H1 (cell line): ENCODE results near the gene PCED1B. TPM values are rescaled to one million over a fixed set of nuclear protein-coding genes. Genes with fewer than 3 reads are reported as not detected.

Source experiments
- CTCF ChIA-PET: fragments of 300-600 bp; sonication (Branson Sonifier 250); formaldehyde crosslinking; loops from one replicate; lab custom pipeline; 2021; ENCODE audit not compliant: partially characterized antibody; lab: Charles Lee
- POLR2A ChIA-PET: fragments of 300-600 bp; sonication (Branson Sonifier 250); formaldehyde crosslinking; loops from one replicate; lab custom pipeline; 2021; ENCODE audit warnings: inconsistent platforms; ENCODE audit not compliant: partially characterized antibody; lab: Charles Lee
- DNase-seq, 2 experiments: peaks; one replicate each; pipeline versions ENCODE4 v3.0.0 to v3.0.0-alpha.2; 2010 to 2022; ENCODE audit warnings: low spot score in 2 of 2, low read depth in 1 of 2, mixed read lengths in 1 of 2
- FAIRE-seq: peaks from 2 replicates; lab custom pipeline; 2011; peaks lifted over from hg19 to GRCh38; lab: Jason Lieb, UNC
- H2AFZ ChIP-seq: 2 replicates; pipeline ENCODE4 v1.8.1; 2012; ENCODE audit warnings: low read length, inconsistent platforms
- H2AK5ac ChIP-seq: 2 replicates; pipeline ENCODE4 v1.6.1; 2013; ENCODE audit warnings: low read depth, low read length
- H2BK120ac ChIP-seq: replicated peaks from 2 replicates; pipeline ENCODE3; 2013; ENCODE audit warnings: low read depth, low read length, inconsistent platforms
- H2BK12ac ChIP-seq: 2 replicates; pipeline ENCODE4 v1.6.1; 2013; ENCODE audit warnings: low read depth, low read length
- H2BK15ac ChIP-seq: 2 replicates; pipeline ENCODE4 v1.6.1; 2013; ENCODE audit warnings: low read length
- H2BK20ac ChIP-seq: 2 replicates; pipeline ENCODE4 v1.6.1; 2013; ENCODE audit warnings: low read length
- H2BK5ac ChIP-seq: 2 replicates; pipeline ENCODE4 v1.6.1; 2013; ENCODE audit warnings: low read depth, low read length
- H3K14ac ChIP-seq: 2 replicates; pipeline ENCODE4 v1.6.1; 2013; ENCODE audit warnings: inconsistent platforms; ENCODE audit not compliant: insufficient read length
- H3K18ac ChIP-seq: 2 replicates; pipeline ENCODE4 v1.6.1; 2013; ENCODE audit warnings: low read length; ENCODE audit errors: extremely low read depth
- H3K23ac ChIP-seq: 2 replicates; pipeline ENCODE4 v1.6.1; 2013; ENCODE audit warnings: inconsistent platforms; ENCODE audit not compliant: insufficient read length
- H3K23me2 ChIP-seq: 2 replicates; pipeline ENCODE4 v1.6.1; 2013; ENCODE audit warnings: low read depth, low read length
- H3K27ac ChIP-seq: 2 replicates; pipeline ENCODE4 v1.6.1; 2011; ENCODE audit warnings: low read depth, low read length, inconsistent platforms
- H3K27me3 ChIP-seq, 4 experiments: replicated peaks in 1 of 4; 1 replicate in 1 of 4; 2 replicates in 3 of 4; pipeline versions ENCODE4 v1.6.1 to v1.8.1; 2011 to 2013; ENCODE audit warnings: low read length in 3 of 4, mild to moderate bottlenecking in 3 of 4, inconsistent platforms in 2 of 4, mixed read lengths in 2 of 4, moderate library complexity in 1 of 4; ENCODE audit not compliant: control insufficient read depth in 3 of 4, insufficient read depth in 3 of 4; ENCODE audit errors: extremely low read depth in 1 of 4
- H3K36me3 ChIP-seq, 4 experiments: 2 replicates each; pipeline versions ENCODE4 v1.6.1 to v1.8.1; 2011 to 2013; ENCODE audit warnings: mild to moderate bottlenecking in 4 of 4, low read length in 3 of 4, moderate library complexity in 2 of 4, control low read depth in 1 of 4, inconsistent platforms in 1 of 4; ENCODE audit not compliant: insufficient read depth in 4 of 4, control insufficient read depth in 2 of 4
- H3K4ac ChIP-seq: replicated peaks from 2 replicates; pipeline ENCODE3; 2013; ENCODE audit warnings: low read length, low read depth, mixed read lengths, inconsistent platforms; ENCODE audit not compliant: insufficient read length
- H3K4me1 ChIP-seq, 4 experiments: replicated peaks in 1 of 4; 1 replicate in 1 of 4; 2 replicates in 3 of 4; pipeline versions ENCODE4 v1.6.1 to v1.8.1; 2011 to 2013; ENCODE audit warnings: low read length in 3 of 4, inconsistent platforms in 2 of 4, mixed read lengths in 1 of 4; ENCODE audit not compliant: insufficient read depth in 4 of 4, control insufficient read depth in 3 of 4
- H3K4me2 ChIP-seq, 2 experiments: 2 replicates each; pipeline versions ENCODE4 v1.6.1 to v1.8.1; 2011 to 2013; ENCODE audit warnings: low read depth in 2 of 2, low read length in 2 of 2, control low read depth in 1 of 2, inconsistent platforms in 1 of 2, mild to moderate bottlenecking in 1 of 2; ENCODE audit not compliant: insufficient read depth in 1 of 2
- H3K4me3 ChIP-seq, 4 experiments: fragments of 200-600, 300-600 bp in 1 of 4; sonication (generic), shearing (Covaris generic), sonication (Bioruptor Twin) in 1 of 4; 2 replicates each; pipeline versions ENCODE4 v1.5.1 to v1.8.1; 2011 to 2016; ENCODE audit warnings: low read length in 4 of 4, low read depth in 3 of 4, control low read depth in 2 of 4, inconsistent platforms in 2 of 4, mild to moderate bottlenecking in 2 of 4, mixed read lengths in 1 of 4, moderate library complexity in 1 of 4; ENCODE audit not compliant: insufficient read depth in 2 of 4; ENCODE audit errors: extremely low read depth in 1 of 4
- H3K56ac ChIP-seq: replicated peaks from 2 replicates; pipeline ENCODE3; 2013; ENCODE audit warnings: low read depth, mild to moderate bottlenecking, mixed read lengths, low read length, inconsistent platforms; ENCODE audit not compliant: insufficient read length
- H3K79me1 ChIP-seq: 2 replicates; pipeline ENCODE4 v1.6.1; 2013; ENCODE audit warnings: low read depth, low read length, control low read depth
- H3K79me2 ChIP-seq, 2 experiments: 2 replicates each; pipeline versions ENCODE4 v1.6.1 to v1.8.1; 2012 to 2013; ENCODE audit warnings: low read length in 2 of 2, mild to moderate bottlenecking in 2 of 2, inconsistent platforms in 1 of 2; ENCODE audit not compliant: insufficient read depth in 2 of 2, control insufficient read depth in 1 of 2
- H3K9ac ChIP-seq, 4 experiments: replicated peaks in 1 of 4; 1 replicate in 1 of 4; 2 replicates in 3 of 4; pipeline versions ENCODE4 v1.6.1 to v1.8.1; 2011 to 2013; ENCODE audit warnings: low read depth in 3 of 4, low read length in 3 of 4, control low read depth in 2 of 4, mild to moderate bottlenecking in 2 of 4, moderate library complexity in 2 of 4, inconsistent platforms in 1 of 4; ENCODE audit errors: extremely low read depth in 1 of 4
- H3K9me3 ChIP-seq, 2 experiments: 2 replicates each; pipeline versions ENCODE4 v1.6.1 to v1.8.1; 2012 to 2013; ENCODE audit warnings: mild to moderate bottlenecking in 2 of 2, moderate library complexity in 2 of 2, control low read depth in 1 of 2, inconsistent platforms in 1 of 2, low read depth in 1 of 2, low read length in 1 of 2, mixed read lengths in 1 of 2; ENCODE audit not compliant: insufficient read depth in 2 of 2
- H4K20me1 ChIP-seq, 2 experiments: replicated peaks in 1 of 2; 2 replicates each; pipeline versions ENCODE3 to v1.8.1; 2011 to 2013; ENCODE audit warnings: inconsistent platforms in 2 of 2, low read length in 2 of 2, mild to moderate bottlenecking in 1 of 2; ENCODE audit not compliant: insufficient read depth in 2 of 2, control insufficient read depth in 1 of 2
- H4K5ac ChIP-seq: 2 replicates; pipeline ENCODE4 v1.6.1; 2013; ENCODE audit warnings: low read length, low read depth, mixed read lengths, inconsistent platforms; ENCODE audit not compliant: insufficient read length
- H4K8ac ChIP-seq: 2 replicates; pipeline ENCODE4 v1.8.0; 2013; ENCODE audit warnings: mild to moderate bottlenecking, moderate library complexity, low read length, inconsistent platforms; ENCODE audit not compliant: insufficient read depth; ENCODE audit errors: extremely low read depth
- H4K91ac ChIP-seq: replicated peaks from 2 replicates; pipeline ENCODE3; 2013; ENCODE audit warnings: low read length, mixed read lengths, inconsistent platforms; ENCODE audit not compliant: insufficient read length
- POLR2AphosphoS5 ChIP-seq: IDR thresholded peaks from 2 replicates; pipeline ENCODE4 v1.6.1; 2011; ENCODE audit warnings: low read depth, low read length
- WGBS, 2 experiments: shearing (Covaris generic) in 1 of 2; methylation state at CpG; one replicate each; pipeline versions ENCODE4 v1.1.6 to v1.1.7; 2013 to 2015; ENCODE audit warnings: low lambda C conversion rate in 2 of 2, mixed read lengths in 2 of 2, inconsistent platforms in 1 of 2, low coverage in 1 of 2, missing lambda C conversion rate in 1 of 2; ENCODE audit not compliant: insufficient replicate concordance in 2 of 2, insufficient coverage in 1 of 2, insufficient read length in 1 of 2; ENCODE audit errors: extremely low coverage in 1 of 2, missing lambda C conversion rate in 1 of 2; 5-methylcytosine and 5-hydroxymethylcytosine counted together
- polyA plus RNA-seq, 7 experiments: library from polyadenylated mRNA; depleted of rRNA in 3 of 7; stranded (reverse) in 5 of 7; unstranded in 2 of 7; fragments of >200 nt in 5 of 7; fragments of 200-250 nt in 2 of 7; gene quantifications; 1 replicate in 5 of 7; 2 replicates in 1 of 7; 4 replicates in 1 of 7; pipeline versions ENCODE4 v1.2.1 to v1.2.3, GENCODE V29; 2011 to 2013; ENCODE audit warnings: missing spikeins in 2 of 7, mixed read lengths in 2 of 7
- total RNA-seq: library from RNA; stranded (reverse); fragmentation: NEBNext Ultra II Directional; extraction: Animal tissue kit (Norgen Biotek cat#: 25700); gene quantifications from 2 replicates; pipeline ENCODE4 v1.2.1, GENCODE V29; 2021

Gene PCED1B
- total and polyA plus RNA-seq, 2 of the 8 experiments (the other 6 are each of a cell fraction or from before 2014, with no cell fraction given): 4.7 to 5.4 TPM

DNA sequence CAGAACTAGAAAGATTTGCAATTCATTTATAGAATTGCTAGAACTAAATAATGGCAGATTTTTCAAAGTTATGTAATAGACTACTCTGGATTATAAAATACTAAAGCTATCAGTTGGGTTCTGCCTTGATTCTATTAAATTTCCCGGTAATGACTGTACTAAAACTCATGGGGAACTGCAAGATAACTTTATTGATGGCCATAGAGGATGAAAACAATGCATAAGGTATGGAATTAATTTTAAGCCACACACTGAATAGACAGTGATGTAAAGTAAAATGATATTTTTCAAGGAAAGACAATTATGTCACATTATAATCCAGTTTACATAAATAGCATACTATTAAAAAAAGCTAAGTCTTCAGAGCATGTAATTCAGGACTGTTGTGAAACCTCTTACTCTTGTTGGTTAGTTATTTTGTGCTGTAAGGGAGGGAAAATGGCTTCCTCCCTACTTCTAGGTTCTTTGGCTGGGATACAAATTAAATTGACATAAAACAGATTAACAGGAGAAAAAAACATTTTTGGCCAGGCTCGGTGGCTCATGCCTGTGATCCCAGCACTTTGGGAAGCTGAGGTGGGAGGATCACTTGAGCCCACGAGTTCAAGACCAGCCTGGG is 134.7 kb downstream of the PCED1B start:
- Histone ChIP-seq H3K9ac (no peak overlapping the region), H3K23ac (no peak overlapping the region), H4K8ac (no peak overlapping the region), H3K27ac (no peak overlapping the region), H3K79me1 (no peaks in the 10 kb centered on the region), H3K4me3 (no peak overlapping the region), H3K14ac (no peak overlapping the region), H2BK15ac (no peak overlapping the region), H4K5ac (no peak overlapping the region), H3K4me2 (no peak overlapping the region), H3K27me3 (no peaks in the 10 kb centered on the region), H3K56ac (no peak overlapping the region), H2BK120ac (no peak overlapping the region), H3K23me2 (no peaks in the 10 kb centered on the region), H2BK20ac (no peak overlapping the region), H3K4ac (no peak overlapping the region), H3K4me1 (peaks cover 0 to 2% (median 0%) of the 10 kb centered on the region in 4 experiments; a peak in 3 of 7 replicates), H3K18ac (no peak overlapping the region), H3K9me3 (no peaks in the 10 kb centered on the region), H2AFZ (no peak overlapping the region), H4K20me1 (no peaks in the 10 kb centered on the region), H2AK5ac (no peak overlapping the region), H3K36me3 (no peaks in the 10 kb centered on the region), H3K79me2 (no peaks in the 10 kb centered on the region), H2BK5ac (no peak overlapping the region), H4K91ac (no peak overlapping the region), H2BK12ac (no peak overlapping the region)
- FAIRE-seq: no peak
- ChIA-PET POLR2A (no interaction called here), CTCF (interaction anchor here (0.6 to 1.0 kb wide), 2 partner anchors 229 to 230 kb away, joined by 3 read pairs; no protein-coding TSS in a partner anchor)
- DNase-seq: no peak
- 91% methylated on average over 3 of the region's 3 CpGs; no CpG with 5 or more reads in 1 of the 2 experiments for WGBS, 2 experiments
- TF ChIP-seq POLR2AphosphoS5: no peak
